GM21786 (cell line): ENCODE data around the gene RPS18.

ENCODE experiments used
- ATAC-seq: cut with Tn5 transposase; IDR thresholded peaks from one replicate; pipeline ENCODE4 v1.9.1; 2021; ENCODE audit not compliant: unreplicated experiment

RPS18 gene

GRCh38 chr6:33289784-33290315 lies 18.0 kb downstream of the RPS18 start:
- ATAC-seq: no peak

- no peak for ATAC-seq
Observed at GRCh38 chr6:33290459-33290858, 18.6 kb downstream of the RPS18 start.

GRCh38 chr6:33292996-33293682 lies 21.3 kb downstream of the RPS18 start:
- ATAC-seq: no peak

GRCh38 chr6:33294086-33294823 lies 22.4 kb downstream of the RPS18 start:
- ATAC-seq: no peak

GRCh38 chr6:33295621-33296369 lies 23.9 kb downstream of the RPS18 start:
- no peak for ATAC-seq

GRCh38 chr6:33296797-33297405 lies 25.0 kb downstream of the RPS18 start:
- ATAC-seq: no peak

GRCh38 chr6:33297406-33297955 lies 25.6 kb downstream of the RPS18 start:
- ATAC-seq: no peak

GRCh38 chr6:33297956-33298772 lies 26.3 kb downstream of the RPS18 start:
- no peak for ATAC-seq

GRCh38 chr6:33298773-33299236 lies 26.9 kb downstream of the RPS18 start, which contains the start of gene RGL2:
RGL2 (minus strand) TSS chr6:33298942; CDS start chr6:33298610, 332 bp downstream.
- ATAC-seq: peak; percentile 29

GRCh38 chr6:33299237-33299944 lies 27.5 kb downstream of the RPS18 start:
- peak; percentile 67 for ATAC-seq

GRCh38 chr6:33301877-33302276 lies 30.0 kb downstream of the RPS18 start:
- no peak for ATAC-seq

GRCh38 chr6:33304216-33304615 lies 32.3 kb downstream of the RPS18 start:
- no peak for ATAC-seq

- no peak for ATAC-seq
Observed at GRCh38 chr6:33305052-33305451, 33.2 kb downstream of the RPS18 start.

- ATAC-seq: no peak
Observed at GRCh38 chr6:33306356-33306755, 34.5 kb downstream of the RPS18 start.

- ATAC-seq: no peak
Observed at GRCh38 chr6:33312361-33313104, 40.7 kb downstream of the RPS18 start.

GRCh38 chr6:33313105-33313708 lies 41.3 kb downstream of the RPS18 start:
- ATAC-seq: peak; percentile 2

GRCh38 chr6:33313709-33314514 lies 42.0 kb downstream of the RPS18 start, which contains the start of gene TAPBP:
TAPBP (minus strand) TSS chr6:33314078; CDS start chr6:33314041, 37 bp downstream.
- peak; percentile 31 for ATAC-seq
